HG03565 (cell line): ENCODE data around the gene GNAT2.
A peak's percentile ranks its signal among the peaks of the same experiment; 100 is the strongest.
"Not testable (repeated sequence)": the region's sequence is repeated elsewhere in the genome, so short reads cannot be mapped to it uniquely, and the experiment has no call there.

Experiments
- ATAC-seq: cut with Tn5 transposase; IDR thresholded peaks from one replicate; pipeline ENCODE4 v1.9.1; 2021; ENCODE audit warnings: mild to moderate bottlenecking, moderate library complexity; ENCODE audit not compliant: unreplicated experiment

GNAT2 gene

GRCh38 chr1:109619576-109620400 lies at the start of gene GNAT2, which contains the start of gene AMPD2:
Gene GNAT2, minus strand, starts transcription at chr1:109619616. Its CDS starts 6,746 bp downstream, at chr1:109612870.
Gene AMPD2, plus strand, starts transcription at chr1:109619837. Its CDS starts 1,339 bp downstream, at chr1:109621176.
- peak; percentile 46 for ATAC-seq

GRCh38 chr1:109668123-109668775 lies 48.8 kb upstream of the GNAT2 start:
- ATAC-seq, result no peak

- ATAC-seq, result peak; percentile 65
These were observed 48.2 kb upstream of the GNAT2 start, which contains the start of gene GSTM2 for GRCh38 chr1:109667452-109668122. Gene GSTM2, plus strand, starts transcription at chr1:109668057. Its CDS starts 59 bp downstream, at chr1:109668116.

DNA sequence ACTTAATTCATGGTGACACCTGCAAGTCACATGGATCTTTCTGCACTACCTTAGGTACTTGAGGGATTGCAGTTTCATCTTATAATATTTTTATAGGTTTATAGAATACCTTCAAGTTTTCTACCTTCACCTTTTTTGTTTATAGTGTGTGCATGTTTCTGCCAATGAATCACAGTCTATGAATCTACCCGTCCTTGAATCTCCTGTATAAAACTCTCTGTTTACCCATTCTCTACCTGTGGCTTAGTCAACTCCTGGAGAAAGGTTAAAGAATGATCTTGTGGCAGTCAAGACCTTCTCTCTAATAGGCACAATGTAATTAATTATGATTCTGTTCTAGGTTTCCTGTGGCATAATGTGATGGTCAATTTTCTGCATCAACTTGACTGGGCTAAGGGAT lies 45.3 kb upstream of the GNAT2 start:
- ATAC-seq, result no peak

DNA sequence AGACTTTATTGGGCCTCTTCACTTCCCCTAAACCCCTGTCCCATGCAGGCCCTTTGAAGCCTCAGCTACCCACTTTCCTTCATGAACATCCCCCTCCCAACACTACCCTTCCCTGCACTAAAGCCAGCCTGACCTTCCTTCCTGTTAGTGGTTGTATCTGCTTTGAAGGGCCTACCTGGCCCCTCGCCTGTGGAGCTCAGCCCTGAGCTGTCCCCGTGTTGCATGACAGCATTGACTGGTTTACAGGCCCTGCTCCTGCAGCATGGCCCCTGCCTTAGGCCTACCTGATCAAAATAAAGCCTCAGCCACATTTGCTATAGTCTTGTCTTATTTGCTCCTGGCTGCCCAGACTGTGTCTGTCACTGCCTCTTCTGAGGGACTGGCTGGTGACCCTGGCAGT lies 42.0 kb upstream of the GNAT2 start:
- no peak for ATAC-seq

- not testable (repeated sequence) for ATAC-seq
These were observed 41.2 kb upstream of the GNAT2 start for GRCh38 chr1:109660691-109661026.

GRCh38 chr1:109659997-109660690 lies 40.7 kb upstream of the GNAT2 start:
- no peak for ATAC-seq

DNA sequence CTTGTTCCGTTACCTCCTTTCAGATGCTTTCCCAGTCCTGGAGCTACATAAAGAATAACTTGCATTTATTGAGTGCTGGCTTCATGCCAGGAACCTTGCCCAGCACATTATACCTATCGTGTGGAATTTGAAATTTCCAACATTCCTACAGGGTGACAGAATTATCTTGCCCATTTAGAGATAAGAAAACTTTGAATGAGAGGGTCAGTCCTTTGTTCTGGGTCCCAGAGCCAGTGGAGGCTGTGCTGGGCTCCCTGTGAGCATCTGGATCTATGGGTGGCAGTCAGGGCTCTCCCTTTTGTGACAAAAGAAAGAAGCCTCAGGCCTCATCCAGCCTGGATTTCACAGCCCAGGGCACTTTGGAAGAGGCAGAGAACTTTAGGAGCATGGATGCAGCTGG lies 39.7 kb upstream of the GNAT2 start:
- no peak for ATAC-seq

- ATAC-seq, result no peak
These were observed 39.2 kb upstream of the GNAT2 start for GRCh38 chr1:109658533-109659042.

- ATAC-seq, result no peak
These were observed 38.6 kb upstream of the GNAT2 start for GRCh38 chr1:109657970-109658369.

DNA sequence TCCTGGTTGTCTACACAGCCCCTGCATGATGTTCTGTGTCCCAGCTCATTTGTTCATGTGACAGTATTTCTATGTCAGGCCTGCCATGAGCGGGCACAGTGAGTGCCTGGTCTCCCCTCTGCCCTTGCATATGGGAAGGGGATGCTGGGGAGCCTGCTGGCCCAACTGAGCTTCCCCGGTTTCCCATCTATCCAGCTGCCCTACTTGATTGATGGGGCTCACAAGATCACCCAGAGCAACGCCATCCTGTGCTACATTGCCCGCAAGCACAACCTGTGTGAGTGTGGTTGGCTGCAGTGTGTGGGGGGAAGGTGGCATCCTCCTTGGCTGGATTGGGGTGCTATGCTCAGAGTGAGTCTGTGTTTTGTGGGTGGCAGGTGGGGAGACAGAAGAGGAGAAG lies 38.0 kb upstream of the GNAT2 start:
- no peak for ATAC-seq

GRCh38 chr1:109655615-109656519 lies 36.5 kb upstream of the GNAT2 start, which contains the start of gene GSTM4:
Gene GSTM4, plus strand, starts transcription at chr1:109656099. Its CDS starts 291 bp downstream, at chr1:109656390.
- ATAC-seq, result peak; percentile 63

- ATAC-seq, result no peak
These were observed 35.1 kb upstream of the GNAT2 start for GRCh38 chr1:109654519-109654918.

GRCh38 chr1:109653306-109653705 lies 33.9 kb upstream of the GNAT2 start:
- ATAC-seq, result no peak

DNA sequence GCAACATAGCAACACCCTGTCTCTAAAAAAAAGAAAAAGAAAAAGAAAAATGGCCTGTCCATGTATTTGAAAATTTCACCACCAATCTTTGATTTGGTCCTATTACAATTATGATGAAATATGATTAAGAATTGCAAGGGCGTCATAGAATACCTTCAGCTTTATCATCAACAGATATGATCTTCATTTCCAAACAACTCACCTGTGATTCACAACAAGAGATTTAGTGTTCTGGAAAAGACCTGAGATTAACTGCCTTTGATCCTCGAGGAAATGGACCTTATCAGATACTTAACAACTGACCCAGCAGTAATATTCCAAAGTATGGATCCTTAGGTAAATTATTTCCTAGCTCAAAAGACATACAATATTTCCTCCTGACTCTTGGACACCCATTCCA lies 33.0 kb upstream of the GNAT2 start:
- no peak for ATAC-seq

GRCh38 chr1:109650609-109651008 lies 31.2 kb upstream of the GNAT2 start:
- ATAC-seq, result no peak

DNA sequence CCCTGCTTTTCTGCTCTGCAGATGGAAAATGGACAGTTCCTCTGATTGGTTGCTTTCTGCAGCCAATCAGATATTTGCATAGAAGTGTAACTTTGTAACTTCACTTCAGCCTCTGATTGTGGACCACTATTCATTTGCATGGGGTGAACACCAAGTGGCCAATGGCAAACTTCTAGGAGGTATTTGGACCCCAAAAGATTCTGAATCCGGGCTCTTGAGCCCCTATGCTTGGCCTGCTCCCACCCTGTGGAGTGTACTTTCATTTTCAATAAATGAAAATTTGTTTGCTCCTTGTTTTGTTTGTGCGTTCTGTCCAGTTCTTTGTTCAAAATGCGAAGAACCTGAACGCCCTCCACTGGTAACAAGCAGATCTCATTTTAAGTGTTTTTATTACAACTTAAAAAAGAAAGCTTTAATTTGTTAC lies 30.1 kb upstream of the GNAT2 start:
- ATAC-seq, result no peak

DNA sequence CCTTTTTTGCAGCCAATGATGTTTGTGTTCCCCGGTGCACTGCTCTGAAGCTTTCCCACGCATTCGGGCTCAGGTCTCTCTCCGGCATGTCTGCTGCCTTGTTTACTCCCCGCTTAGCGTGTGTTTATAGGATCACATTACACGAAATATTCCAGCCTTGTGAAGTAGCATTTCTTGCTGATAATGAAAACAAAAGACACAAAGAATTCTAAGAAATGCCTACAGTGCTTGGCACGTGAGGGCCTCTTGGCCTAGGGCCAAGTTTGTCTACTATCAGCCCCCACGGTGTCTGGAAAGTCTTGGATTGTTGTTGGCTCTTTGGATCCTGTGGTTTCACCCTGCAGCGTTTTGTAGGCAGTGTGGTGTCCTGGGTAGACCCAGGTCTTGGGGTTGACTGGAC lies 25.3 kb upstream of the GNAT2 start:
- ATAC-seq, result no peak

DNA sequence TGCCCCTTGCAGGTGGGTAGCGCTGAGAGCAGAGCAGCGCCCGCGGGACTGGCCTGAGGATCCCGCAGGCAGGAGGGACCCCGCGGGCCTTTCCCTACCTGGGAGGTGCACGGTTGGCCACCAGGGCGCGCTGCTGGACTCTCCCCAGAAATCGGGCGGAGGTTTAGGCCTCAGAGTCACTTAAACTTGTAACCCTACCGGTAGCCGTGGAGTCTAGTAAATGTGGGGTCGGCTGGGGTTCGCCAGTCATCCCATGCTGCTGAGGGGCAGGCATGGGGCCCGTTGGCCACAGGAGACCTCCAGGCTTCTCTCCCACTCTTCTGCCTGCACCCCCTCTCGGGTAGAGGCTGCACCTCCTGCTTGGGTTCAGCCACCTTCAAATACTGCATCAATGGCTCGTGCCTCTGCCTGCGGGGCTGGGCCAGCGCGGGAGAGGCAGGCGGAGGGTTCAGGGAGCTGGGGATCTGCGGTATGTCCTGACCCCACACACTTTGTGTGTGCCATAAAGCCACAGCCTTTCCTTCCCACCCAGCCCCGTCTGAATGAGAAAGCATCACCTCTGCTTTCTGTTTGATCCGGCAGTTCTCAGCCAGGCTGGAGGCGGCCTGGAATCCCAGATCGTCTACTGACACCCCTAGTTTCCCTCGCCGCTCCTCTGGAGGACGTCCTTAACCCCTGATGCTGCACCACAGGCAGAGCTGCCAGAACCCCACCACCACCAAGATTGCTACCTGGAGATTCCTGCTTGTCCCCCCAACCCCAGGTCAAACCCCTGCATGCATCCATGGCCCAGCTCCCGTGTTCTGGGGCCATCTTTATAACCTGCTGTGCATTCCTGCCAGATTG lies 24.2 kb upstream of the GNAT2 start:
- peak; percentile 52 for ATAC-seq
